ENCODE measurements around the gene ACAD8.

- peak in 3 of 4 experiments; percentile 46 to 58 (median 55) for TF ChIP-seq CTCF (IDR thresholded peaks at IDR 0.05)
- TF ChIP-seq POLR2AphosphoS5 (IDR thresholded peaks at IDR 0.05): no peak
- no peak for TF ChIP-seq POLR2A (IDR thresholded peaks at IDR 0.05)
Measured at GRCh38 chr11:134207538-134208239, 45.7 kb upstream of the ACAD8 start.
